Gastroesophageal sphincter (tissue), 4 donors: ENCODE measurements around the gene C4orf50. TPM values are rescaled to one million over a fixed set of nuclear protein-coding genes. Genes with fewer than 3 reads are reported as not detected.

Source experiments
- ATAC-seq: fragments of 150-250 bp; one replicate; pipeline ENCODE4 v1.9.1; 2016; ENCODE audit warnings: mild to moderate bottlenecking, moderate library complexity
- H3K27ac ChIP-seq, 4 donors: fragments of 200-600 bp; sonication (generic) in 3 of 4; 1 replicate in 3 of 4; 2 replicates in 1 of 4; pipeline ENCODE4 v1.5.1; 2016 to 2019
- H3K27me3 ChIP-seq: fragments of 200-600 bp; sonication (generic); one replicate; pipeline ENCODE4 v1.5.1; 2019
- H3K36me3 ChIP-seq, 2 donors: fragments of 200-600 bp; sonication (generic); one replicate each; pipeline ENCODE4 v1.5.1; 2019; ENCODE audit warnings: control low read depth in 1 of 2
- H3K4me1 ChIP-seq, 3 donors: fragments of 200-600 bp; sonication (generic); 1 replicate in 2 of 3; 2 replicates in 1 of 3; pipeline ENCODE4 v1.5.1; 2016 to 2019; ENCODE audit warnings: control low read depth in 2 of 3
- H3K4me3 ChIP-seq, 2 donors: fragments of 200-600 bp; sonication (generic); one replicate each; pipeline ENCODE4 v1.5.1; 2019; ENCODE audit warnings: mild to moderate bottlenecking in 1 of 2, moderate library complexity in 1 of 2
- H3K9me3 ChIP-seq, 3 donors: fragments of 200-600 bp; sonication (generic); one replicate each; pipeline ENCODE4 v1.5.1; 2017 to 2019; ENCODE audit warnings: control low read depth in 2 of 3
- CTCF ChIP-seq, 4 experiments: fragments of 200-600 bp in 2 of 4; fragments of 450-650 bp in 2 of 4; sonication (generic) in 1 of 4; IDR thresholded peaks; one replicate each; pipeline ENCODE4 v1.5.1; 2017 to 2019; ENCODE audit warnings: antibody characterized with exemption in 4 of 4, mild to moderate bottlenecking in 2 of 4, moderate library complexity in 2 of 4
- EP300 ChIP-seq: sonication (generic); formaldehyde crosslinking; IDR thresholded peaks from one replicate; pipeline ENCODE4 v1.6.1; 2017; ENCODE audit warnings: antibody characterized with exemption, mild to moderate bottlenecking
- POLR2A ChIP-seq, 2 donors: fragments of 450-650 bp; IDR thresholded peaks; one replicate each; pipeline ENCODE4 v1.6.1; 2017; ENCODE audit warnings: antibody characterized with exemption in 2 of 2, mild to moderate bottlenecking in 2 of 2, moderate library complexity in 1 of 2
- POLR2AphosphoS5 ChIP-seq: sonication (generic); formaldehyde crosslinking; IDR thresholded peaks from one replicate; pipeline ENCODE4 v1.6.1; 2017; ENCODE audit warnings: antibody characterized with exemption
- WGBS, 2 donors: methylation state at CpG; one replicate each; pipeline ENCODE4 v1.1.5; 2018; ENCODE audit warnings: low coverage in 1 of 2; 5-methylcytosine and 5-hydroxymethylcytosine counted together
- total RNA-seq, 4 donors: library from RNA; depleted of rRNA; stranded (reverse); fragments of >200 nt; gene quantifications; one replicate each; pipeline ENCODE4 v1.1.0, GENCODE V29; 2016

Gene C4orf50
- total RNA-seq, 4 donors from 2014 or later: under 0.01 to 0.25 (median 0.12) TPM

GRCh38 chr4:6055030-6055429 lies 36.8 kb upstream of the C4orf50 start:
- ATAC-seq: no peak
- Histone ChIP-seq H3K27me3 (peaks cover 12% of the 10 kb centered on the region), H3K4me1 (no peaks in the 10 kb centered on the region), H3K36me3 (no peaks in the 10 kb centered on the region), H3K27ac (no peak overlapping the region), H3K9me3 (peaks cover 0 to 35% (median 0%) of the 10 kb centered on the region in 3 donors), H3K4me3 (no peak overlapping the region)
- WGBS, 2 donors: 92% methylated on average over 3 of the region's 4 CpGs; no CpG with 5 or more reads in 1 of the 2 donors
- TF ChIP-seq EP300 (no peak), POLR2AphosphoS5 (no peak), POLR2A (IDR thresholded peaks at IDR 0.05) (no peak), CTCF (IDR thresholded peaks at IDR 0.05) (no peak)

- peaks cover 15% of the 10 kb centered on the region for H3K27me3 ChIP-seq
Observed at GRCh38 chr4:6054162-6054922, 36.1 kb upstream of the C4orf50 start.

GRCh38 chr4:6052679-6053078 lies 34.4 kb upstream of the C4orf50 start:
- Histone ChIP-seq H3K4me3 (no peak overlapping the region), H3K36me3 (no peaks in the 10 kb centered on the region), H3K27ac (no peak overlapping the region), H3K9me3 (peaks cover 0 to 12% (median 0%) of the 10 kb centered on the region in 3 donors), H3K27me3 (peaks cover 20% of the 10 kb centered on the region), H3K4me1 (no peaks in the 10 kb centered on the region)
- 39 to 67% methylated on average over 2 to 6 of the region's 6 CpGs for WGBS, 2 donors
- TF ChIP-seq POLR2A (IDR thresholded peaks at IDR 0.05) (no peak), EP300 (no peak), POLR2AphosphoS5 (no peak), CTCF (IDR thresholded peaks at IDR 0.05) (no peak)
- ATAC-seq: no peak

More at GRCh38 chr4:6054162-6054922, 36.1 kb upstream of the C4orf50 start:
- no peak overlapping the region for H3K4me3 ChIP-seq
- H3K27ac ChIP-seq: no peak overlapping the region
- H3K9me3 ChIP-seq: peaks cover 0 to 28% (median 0%) of the 10 kb centered on the region in 3 donors
- no peak for ATAC-seq
- H3K4me1 ChIP-seq: no peaks in the 10 kb centered on the region
- 64 to 68% methylated on average over 9 to 11 of the region's 16 CpGs for WGBS, 2 donors
- H3K36me3 ChIP-seq: no peaks in the 10 kb centered on the region
- TF ChIP-seq POLR2AphosphoS5: no peak
- TF ChIP-seq EP300: no peak
- no peak for TF ChIP-seq POLR2A (IDR thresholded peaks at IDR 0.05)
- TF ChIP-seq CTCF (IDR thresholded peaks at IDR 0.05): no peak

DNA sequence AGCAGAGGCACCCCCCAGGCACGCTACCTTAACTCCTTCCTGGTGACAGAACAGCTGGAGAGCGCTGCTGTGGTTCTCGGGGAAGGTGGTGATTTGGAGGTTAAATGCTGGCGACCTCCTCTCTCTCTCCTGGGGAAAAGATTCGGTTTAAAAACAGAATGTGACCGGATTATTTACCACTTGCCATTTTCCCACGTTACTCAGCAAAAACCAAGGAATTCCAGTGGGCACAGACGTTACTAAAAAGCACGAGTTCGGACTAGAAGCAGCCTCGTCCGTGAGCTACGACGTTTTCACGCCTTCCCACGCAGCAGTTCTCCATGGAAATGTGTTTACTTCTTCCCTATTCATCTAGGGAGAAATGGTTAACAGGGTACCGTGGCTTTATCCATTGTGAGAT lies 32.3 kb upstream of the C4orf50 start:
- H3K27me3 ChIP-seq: peaks cover 32% of the 10 kb centered on the region
- H3K9me3 ChIP-seq: no peaks in the 10 kb centered on the region
- no peak overlapping the region for H3K4me3 ChIP-seq
- TF ChIP-seq POLR2A (IDR thresholded peaks at IDR 0.05) (no peak), POLR2AphosphoS5 (no peak), CTCF (IDR thresholded peaks at IDR 0.05) (no peak), EP300 (no peak)
- H3K27ac ChIP-seq: no peak overlapping the region
- no peaks in the 10 kb centered on the region for H3K36me3 ChIP-seq
- ATAC-seq: no peak
- H3K4me1 ChIP-seq: no peaks in the 10 kb centered on the region
- 57 to 66% methylated on average over 10 to 14 of the region's 17 CpGs for WGBS, 2 donors

GRCh38 chr4:6049985-6050384 lies 31.8 kb upstream of the C4orf50 start:
- Histone ChIP-seq H3K27me3 (peaks cover 37% of the 10 kb centered on the region), H3K36me3 (no peaks in the 10 kb centered on the region), H3K4me3 (no peak overlapping the region), H3K9me3 (no peaks in the 10 kb centered on the region), H3K4me1 (no peaks in the 10 kb centered on the region), H3K27ac (no peak overlapping the region)
- ATAC-seq: no peak
- WGBS, 2 donors: 50 to 83% methylated on average over 1 of the region's 8 CpGs
- TF ChIP-seq CTCF (IDR thresholded peaks at IDR 0.05) (no peak), POLR2A (IDR thresholded peaks at IDR 0.05) (no peak)
